ENCODE data around the gene RNF126.

RNF126 gene

DNA sequence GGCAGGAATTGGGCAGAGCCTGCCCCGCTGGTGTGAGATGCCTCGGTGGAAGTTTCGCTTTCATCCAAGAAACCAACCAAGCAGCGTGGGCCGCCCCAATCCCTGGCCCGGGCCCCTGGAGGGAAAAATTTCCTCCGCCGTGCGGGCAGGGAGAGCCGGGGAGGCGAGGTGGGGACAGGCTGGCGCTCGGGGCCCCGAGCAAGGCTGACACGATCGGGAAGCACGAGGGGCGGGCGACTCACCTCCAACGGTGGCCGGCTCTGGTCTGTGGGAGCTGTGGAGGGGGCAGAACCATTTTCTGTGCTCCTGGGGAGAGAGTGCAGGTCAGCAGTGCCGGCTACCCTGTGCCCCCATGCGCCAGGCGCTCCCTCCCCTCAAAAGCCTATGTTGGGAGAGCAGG is 11.0 kb downstream of the RNF126 start:
- H3K4me3 ChIP-seq (ENCODE audit: low read depth, low read length), result no peak overlapping the region
- TF ChIP-seq, protein P1, sequence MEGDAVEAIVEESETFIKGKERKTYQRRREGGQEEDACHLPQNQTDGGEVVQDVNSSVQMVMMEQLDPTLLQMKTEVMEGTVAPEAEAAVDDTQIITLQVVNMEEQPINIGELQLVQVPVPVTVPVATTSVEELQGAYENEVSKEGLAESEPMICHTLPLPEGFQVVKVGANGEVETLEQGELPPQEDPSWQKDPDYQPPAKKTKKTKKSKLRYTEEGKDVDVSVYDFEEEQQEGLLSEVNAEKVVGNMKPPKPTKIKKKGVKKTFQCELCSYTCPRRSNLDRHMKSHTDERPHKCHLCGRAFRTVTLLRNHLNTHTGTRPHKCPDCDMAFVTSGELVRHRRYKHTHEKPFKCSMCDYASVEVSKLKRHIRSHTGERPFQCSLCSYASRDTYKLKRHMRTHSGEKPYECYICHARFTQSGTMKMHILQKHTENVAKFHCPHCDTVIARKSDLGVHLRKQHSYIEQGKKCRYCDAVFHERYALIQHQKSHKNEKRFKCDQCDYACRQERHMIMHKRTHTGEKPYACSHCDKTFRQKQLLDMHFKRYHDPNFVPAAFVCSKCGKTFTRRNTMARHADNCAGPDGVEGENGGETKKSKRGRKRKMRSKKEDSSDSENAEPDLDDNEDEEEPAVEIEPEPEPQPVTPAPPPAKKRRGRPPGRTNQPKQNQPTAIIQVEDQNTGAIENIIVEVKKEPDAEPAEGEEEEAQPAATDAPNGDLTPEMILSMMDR (IDR thresholded peaks at IDR 0.05; ENCODE audit: borderline replicate concordance, insufficient read depth, low read depth, low read length), result no peak

DNA sequence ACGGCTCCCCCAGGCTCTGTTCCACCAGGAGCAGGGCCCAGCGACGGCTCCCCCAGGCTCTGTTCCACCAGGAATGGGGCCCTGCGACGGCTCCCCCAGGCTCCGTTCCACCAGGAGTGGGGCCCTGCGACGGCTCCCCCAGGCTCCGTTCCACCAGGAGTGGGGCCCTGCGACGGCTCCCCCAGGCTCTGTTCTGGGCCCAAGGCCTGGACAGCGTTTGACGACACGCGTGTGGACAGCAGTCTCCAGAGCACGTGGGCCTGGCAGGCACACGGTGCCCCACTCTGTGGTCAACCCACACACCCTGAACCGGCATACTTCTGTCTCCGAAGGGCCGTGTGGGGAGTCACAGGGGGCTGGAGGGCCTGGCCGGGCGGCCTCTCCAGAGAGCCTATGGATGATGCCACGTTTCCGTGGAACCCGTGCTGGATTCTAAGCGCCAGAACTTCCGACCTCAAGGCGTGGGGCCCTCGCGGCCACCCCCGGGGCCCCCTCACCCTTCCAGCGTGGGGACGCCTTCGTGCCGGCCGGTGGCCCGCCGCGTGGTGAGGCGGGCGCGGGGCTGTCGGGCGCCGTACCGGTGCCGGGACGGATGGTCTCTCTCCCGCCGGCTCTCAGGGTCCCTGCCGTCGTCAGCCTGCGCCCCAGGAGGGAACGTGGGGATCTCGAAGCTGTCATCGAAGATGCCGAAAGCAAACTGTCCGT is 11.7 kb downstream of the RNF126 start:
- TF ChIP-seq, protein P1 (IDR thresholded peaks at IDR 0.05; ENCODE audit: borderline replicate concordance, insufficient read depth, low read depth, low read length), result no peak
- no peak overlapping the region for H3K4me3 ChIP-seq (ENCODE audit: low read depth, low read length)

DNA sequence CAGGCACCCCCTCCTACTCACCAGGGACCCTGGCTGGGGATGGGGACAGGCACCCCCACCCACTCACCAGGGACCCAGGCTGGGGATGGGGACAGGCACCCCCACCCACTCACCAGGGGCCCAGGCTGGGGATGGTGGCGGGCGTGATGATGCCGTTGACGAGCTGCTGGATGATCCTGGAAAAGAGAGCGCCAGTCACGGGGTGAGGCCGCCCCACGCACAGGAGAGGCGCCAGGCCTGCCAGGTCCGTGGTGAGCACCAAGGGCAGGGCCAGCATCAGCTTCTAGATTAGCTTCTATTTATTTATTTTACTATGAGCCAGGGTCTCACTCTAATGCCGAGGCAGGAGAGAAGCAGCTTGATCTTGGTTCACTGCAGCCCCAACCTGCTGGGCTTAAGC is 12.9 kb downstream of the RNF126 start:
- no peak overlapping the region for H3K4me3 ChIP-seq (ENCODE audit: low read depth, low read length)
- TF ChIP-seq, protein P1 (IDR thresholded peaks at IDR 0.05; ENCODE audit: borderline replicate concordance, insufficient read depth, low read depth, low read length), result no peak

DNA sequence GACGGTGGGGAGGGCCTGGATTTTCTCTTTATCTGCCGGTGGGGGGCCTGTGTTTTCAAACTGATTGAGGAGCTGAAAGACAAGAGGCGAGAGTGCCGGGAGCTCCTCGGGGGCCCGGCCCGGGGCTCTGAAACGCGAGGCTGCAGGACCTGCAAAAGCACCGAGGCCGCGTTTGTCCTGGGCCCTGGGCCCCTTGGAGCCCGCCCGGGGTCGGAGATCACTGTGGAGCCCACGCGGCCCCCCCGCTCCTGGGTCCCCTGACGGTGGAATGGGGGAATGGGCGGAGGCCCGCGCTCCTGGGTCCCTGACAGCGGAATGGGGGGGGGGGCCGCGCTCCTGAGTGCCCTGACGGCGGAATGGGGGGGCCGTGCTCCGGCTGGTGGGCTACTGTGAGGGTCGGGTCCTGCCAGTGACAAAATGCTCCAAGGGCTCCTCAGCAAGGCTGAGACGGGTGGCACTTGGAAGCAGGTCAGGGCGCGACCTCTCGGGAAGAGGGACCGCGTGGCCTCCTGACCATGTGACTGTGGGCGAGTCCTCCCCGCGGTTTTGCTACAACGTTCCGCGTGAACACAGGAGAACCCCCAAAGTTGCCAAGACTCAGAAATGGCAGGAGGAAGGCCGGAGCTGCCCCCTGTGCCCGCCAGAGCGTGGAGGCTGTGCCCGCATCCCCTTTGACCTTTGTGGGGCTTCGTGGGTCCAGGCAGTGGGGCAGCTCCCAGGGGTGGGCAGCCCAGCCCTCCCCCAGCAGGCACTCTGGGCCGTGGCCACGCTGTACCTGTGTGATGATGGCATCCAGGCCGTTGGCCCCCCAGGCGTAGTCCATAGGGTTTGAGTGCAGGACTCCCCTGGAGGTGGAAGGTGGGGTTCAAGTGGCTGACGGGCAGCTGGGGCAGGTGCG is 13.9 kb downstream of the RNF126 start:
- TF ChIP-seq, protein P1 (IDR thresholded peaks at IDR 0.05; ENCODE audit: borderline replicate concordance, insufficient read depth, low read depth, low read length), result no peak
- no peak overlapping the region for H3K4me3 ChIP-seq (ENCODE audit: low read depth, low read length)

DNA sequence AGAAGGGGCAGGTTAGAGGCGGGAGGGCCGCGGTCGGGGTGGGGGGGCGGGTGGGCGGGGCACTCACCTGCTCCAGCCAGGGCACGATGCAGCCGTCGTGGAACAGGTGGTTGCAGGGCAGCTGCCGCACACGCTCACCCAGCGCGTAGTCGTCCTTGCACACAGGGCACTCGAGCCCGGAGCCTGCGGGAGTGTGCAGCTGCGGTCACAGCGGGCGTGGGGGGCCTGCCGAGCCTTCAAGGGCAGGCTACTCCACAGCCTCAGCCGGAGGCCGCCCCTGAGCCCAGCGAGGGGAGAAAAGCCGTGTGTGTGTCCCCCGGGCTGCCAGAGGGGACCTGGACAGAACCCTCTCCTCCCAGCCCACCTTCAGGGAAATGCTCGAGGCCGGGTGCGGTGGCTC is 14.7 kb downstream of the RNF126 start:
- TF ChIP-seq, protein P1 (IDR thresholded peaks at IDR 0.05; ENCODE audit: borderline replicate concordance, insufficient read depth, low read depth, low read length), result no peak
- no peak overlapping the region for H3K4me3 ChIP-seq (ENCODE audit: low read depth, low read length)

DNA sequence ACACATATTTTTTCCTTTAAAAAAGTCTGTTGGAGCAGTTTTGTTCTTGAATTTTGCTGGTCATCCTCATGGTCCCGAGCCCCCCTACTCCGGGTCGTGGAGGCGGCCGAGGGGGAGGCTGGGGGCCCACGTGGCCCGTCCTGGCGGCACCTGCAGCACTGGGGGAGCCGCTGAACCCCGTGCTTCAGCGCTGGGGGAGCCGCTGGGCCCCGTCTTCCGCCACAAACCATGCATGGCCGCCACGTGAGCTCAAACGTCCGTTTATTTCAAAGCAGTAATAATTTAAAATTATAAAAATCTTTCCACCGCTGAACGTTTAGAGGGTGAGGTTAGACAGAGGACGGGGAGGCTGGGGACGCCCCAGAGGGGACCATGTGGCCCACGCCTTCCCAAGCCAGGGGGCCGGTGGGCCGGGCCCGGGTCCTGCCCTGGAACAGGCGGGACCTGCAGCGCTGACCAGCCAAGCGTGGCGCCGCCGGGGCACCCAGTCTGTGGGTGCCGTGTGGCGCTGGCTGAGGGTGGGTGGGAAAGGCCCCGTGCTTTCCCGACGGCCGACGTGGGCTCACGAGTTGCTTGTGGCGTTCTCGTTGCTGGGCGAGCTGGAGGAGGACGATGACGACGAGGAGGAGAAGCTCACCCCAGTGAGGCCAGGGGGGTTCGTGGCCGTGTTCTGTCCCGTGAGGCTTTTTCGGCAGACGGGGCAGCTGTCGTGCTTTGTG is 15.3 kb downstream of the RNF126 start:
- TF ChIP-seq, protein P1 (IDR thresholded peaks at IDR 0.05; ENCODE audit: borderline replicate concordance, insufficient read depth, low read depth, low read length), result no peak
- H3K4me3 ChIP-seq (ENCODE audit: low read depth, low read length), result no peak overlapping the region

Data from GM12875 (cell line).